Measurements from ENCODE around the gene MPLKIP. TPM values are rescaled to one million over a fixed set of nuclear protein-coding genes. Genes with fewer than 3 reads are reported as not detected.
A peak's percentile ranks its signal among the peaks of the same experiment; 100 is the strongest.
"Not testable (repeated sequence)": the region's sequence is repeated elsewhere in the genome, so short reads cannot be mapped to it uniquely, and the experiment has no call there.

Gene MPLKIP
- polyA plus RNA-seq, 3 donors: 21.6 to 37.8 (median 34.7) TPM

- 93 to 97% (median 95%) methylated on average over 5 of the region's 5 CpGs for WGBS, 3 donors
- no peak overlapping the region for H3K27ac ChIP-seq (ENCODE audit: low read depth, low read length)
Measured at GRCh38 chr7:40138973-40139372, 4.6 kb upstream of the MPLKIP start.

DNA sequence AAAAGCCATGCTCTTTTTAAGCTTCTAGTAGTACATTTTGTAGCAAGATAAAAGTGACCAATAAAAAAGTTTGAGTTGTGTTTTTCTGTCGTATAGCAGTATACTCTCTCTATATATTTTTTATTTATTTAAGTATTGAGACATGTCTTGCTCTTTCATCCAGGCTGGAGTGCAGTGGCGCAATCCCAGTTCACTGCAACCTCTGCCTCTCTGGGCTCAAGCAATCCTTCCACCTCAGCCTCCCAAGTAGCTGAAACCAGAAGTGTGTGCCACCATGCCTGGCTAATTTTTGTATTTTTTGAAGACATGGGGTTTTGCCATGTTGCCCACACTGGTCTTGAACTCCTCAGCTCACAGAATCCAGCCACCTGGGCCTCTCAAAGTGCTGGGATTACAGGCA, 3.1 kb upstream of the MPLKIP start:
- WGBS, 3 donors: 88 to 98% (median 96%) methylated on average over 2 of the region's 2 CpGs
- no peak overlapping the region for H3K27ac ChIP-seq (ENCODE audit: low read depth, low read length)

GRCh38 chr7:40135317-40135610, 842 bp upstream of the MPLKIP start:
- 1 to 8% (median 7%) methylated on average over 17 of the region's 17 CpGs for WGBS, 3 donors

DNA sequence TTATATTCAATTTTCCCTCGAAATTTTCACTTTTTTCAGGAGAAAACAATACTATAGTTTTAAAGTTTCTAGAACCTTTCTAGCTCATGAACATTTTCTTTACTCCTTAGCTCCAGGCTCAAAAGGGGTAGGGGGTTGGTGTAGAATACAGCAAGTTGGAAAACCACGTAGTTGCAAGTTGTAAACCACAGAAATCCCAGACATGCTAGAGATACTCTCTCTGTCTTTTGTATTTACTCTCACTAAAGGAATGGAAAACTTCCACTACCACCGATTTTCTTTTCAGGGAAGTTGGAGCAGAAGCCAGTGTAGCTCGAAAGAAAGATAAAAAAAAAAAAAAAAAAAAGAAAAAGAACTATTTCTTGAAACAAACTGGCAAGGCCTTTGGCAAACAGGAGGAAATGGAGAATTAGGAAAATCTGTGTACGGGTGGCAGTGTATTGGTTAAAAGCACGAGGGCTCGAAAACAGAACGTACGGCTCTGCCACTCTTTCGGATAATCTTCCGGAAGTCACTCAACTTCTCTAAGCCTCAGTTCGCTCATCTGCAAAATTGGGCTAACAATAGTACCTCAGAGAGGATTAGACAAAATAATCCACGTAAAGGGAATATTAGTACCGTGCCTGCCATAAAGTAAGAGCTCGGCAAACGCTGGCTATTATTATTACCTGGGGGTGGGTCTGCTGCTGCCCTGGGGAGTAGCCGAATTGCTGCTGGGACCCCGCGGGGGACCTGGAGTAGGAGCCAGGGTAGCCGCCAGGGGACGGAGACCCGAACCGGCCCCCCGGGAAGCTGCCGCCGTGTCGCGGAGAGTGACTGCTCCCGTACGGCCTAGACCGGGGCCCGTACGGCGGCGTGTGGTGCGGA, 628 bp downstream of the MPLKIP start:
- 0 to 2% (median 1%) methylated on average over 36 of the region's 36 CpGs for WGBS, 3 donors

More at GRCh38 chr7:40135317-40135610, 842 bp upstream of the MPLKIP start:
- H3K27ac ChIP-seq (ENCODE audit: low read depth, low read length): no peak overlapping the region

DNA sequence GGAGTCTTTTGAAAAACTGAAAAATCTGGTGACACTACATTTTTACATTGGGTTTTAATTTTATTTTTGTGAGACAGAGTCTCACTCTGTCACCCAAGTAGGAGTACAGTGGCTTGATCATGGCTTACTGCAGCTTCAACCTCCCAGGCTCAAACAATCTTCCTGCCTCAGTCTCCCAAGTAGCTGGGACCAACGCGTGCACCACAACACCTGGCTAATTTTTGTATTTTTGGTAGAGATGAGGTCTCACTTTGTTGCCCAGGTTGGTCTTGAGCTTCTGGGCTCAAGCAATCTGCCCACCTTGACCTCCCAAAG, 11.5 kb downstream of the MPLKIP start:
- 95 to 96% (median 96%) methylated on average over 2 of the region's 2 CpGs for WGBS, 3 donors
- H3K27ac ChIP-seq (ENCODE audit: low read depth, low read length): no peak overlapping the region

More for the DNA sequence above, 628 bp downstream of the MPLKIP start:
- peak overlapping the region; percentile 7 for H3K27ac ChIP-seq (ENCODE audit: low read depth, low read length)

DNA sequence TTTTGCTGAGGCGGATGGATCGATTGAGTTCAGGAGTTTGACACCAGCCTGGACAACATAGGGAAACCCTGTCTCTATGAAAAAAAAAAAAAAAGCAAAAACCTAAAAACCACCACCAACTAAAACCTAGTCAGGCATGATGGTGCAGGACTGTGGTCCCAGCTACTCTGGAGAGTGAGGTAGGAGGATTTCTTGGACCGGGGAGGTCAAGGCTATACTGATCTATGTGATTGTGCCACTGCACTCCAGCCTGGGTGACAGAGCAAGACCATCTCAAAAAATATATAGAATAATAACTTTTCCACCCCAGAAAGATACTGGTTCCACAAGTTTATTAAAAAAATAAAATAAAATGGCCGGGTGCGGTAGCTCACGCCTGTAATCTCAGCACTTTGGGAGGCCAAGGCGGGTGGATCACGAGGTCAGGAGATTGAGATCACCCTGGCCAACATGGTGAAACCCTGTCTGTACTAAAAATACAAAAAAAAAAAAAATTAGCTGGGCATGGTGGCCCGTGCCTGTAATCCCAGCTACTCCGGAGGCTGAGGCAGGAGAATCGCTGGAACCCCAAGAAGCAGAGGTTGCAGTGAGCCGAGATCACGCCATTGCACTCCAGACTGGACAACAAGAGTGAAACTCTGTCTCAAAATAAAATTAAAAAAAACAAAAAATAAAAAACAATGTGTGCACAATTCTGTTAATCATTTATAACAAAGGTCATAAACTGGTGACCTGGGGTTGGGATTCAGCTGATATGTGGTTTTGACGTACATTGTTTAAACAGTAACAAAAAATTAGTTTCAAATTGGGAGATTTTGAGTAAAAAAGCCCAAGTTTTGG, 12.1 kb downstream of the MPLKIP start:
- not testable (repeated sequence) for H3K27ac ChIP-seq (ENCODE audit: low read depth, low read length)
- 89 to 97% (median 96%) methylated on average over 14 of the region's 14 CpGs for WGBS, 3 donors

GRCh38 chr7:40120020-40120419, 14.4 kb downstream of the MPLKIP start:
- 86 to 91% (median 91%) methylated on average over 5 of the region's 5 CpGs for WGBS, 3 donors
- H3K27ac ChIP-seq (ENCODE audit: low read depth, low read length): no peak overlapping the region

GRCh38 chr7:40118201-40118600, 16.2 kb downstream of the MPLKIP start:
- WGBS, 3 donors: 70 to 90% (median 86%) methylated on average over 7 of the region's 7 CpGs
- H3K27ac ChIP-seq (ENCODE audit: low read depth, low read length): not testable (repeated sequence)

- H3K27ac ChIP-seq (ENCODE audit: low read depth, low read length): not testable (repeated sequence)
- WGBS, 3 donors: 89 to 96% (median 96%) methylated on average over 9 of the region's 9 CpGs
Measured at GRCh38 chr7:40117199-40117598, 17.2 kb downstream of the MPLKIP start.

DNA sequence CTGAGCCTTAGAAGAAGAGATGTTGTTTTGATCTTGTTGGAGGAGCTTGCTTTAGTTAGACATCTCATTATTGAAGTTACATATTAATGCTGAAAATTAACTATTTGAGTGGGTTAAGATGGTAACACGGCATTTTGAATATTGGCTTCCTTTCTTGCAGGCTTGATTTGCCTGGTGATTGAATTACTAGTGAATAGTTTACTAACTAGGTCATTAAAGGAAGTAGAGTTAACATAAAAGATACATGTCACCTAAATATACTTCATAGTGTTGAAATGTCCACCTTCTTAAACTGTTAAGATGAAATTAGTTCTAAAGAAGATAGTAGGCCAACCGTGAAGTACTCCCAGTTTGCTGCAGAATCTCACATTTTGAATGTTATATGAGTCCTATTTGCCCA, 18.5 kb downstream of the MPLKIP start:
- no peak overlapping the region for H3K27ac ChIP-seq (ENCODE audit: low read depth, low read length)
- 87 to 99% (median 96%) methylated on average over 2 of the region's 2 CpGs for WGBS, 3 donors

DNA sequence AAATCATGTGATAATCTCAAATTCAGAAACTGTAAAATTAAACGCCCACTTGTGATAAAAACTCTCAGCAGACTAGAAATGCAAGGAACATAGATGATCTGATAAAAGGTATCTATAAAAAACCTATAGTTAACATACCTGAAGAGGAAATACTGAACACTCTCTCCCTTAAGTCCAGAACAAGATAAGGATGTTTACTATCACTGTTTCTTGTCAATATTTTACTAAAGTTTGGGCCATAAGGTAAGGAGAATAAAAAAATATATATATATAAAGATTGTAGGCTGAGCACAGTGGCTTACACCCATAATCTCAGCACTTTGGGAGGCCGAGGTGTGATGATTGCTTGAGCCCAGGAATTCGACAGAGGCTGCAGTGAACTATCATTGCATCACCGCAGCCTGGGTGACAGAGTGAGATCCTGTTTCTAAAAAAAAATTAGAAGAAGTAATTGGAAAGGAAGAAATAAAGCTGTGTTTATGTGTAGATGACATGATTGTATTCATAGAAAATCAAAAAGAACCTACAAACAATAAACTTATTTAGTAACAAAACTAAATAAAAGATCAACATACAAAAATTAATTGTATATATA, 28.4 kb downstream of the MPLKIP start:
- 42 to 77% (median 63%) methylated on average over 4 of the region's 4 CpGs for WGBS, 3 donors

GRCh38 chr7:40102897-40103296, 31.5 kb downstream of the MPLKIP start:
- WGBS, 3 donors: 32 to 95% (median 94%) methylated on average over 2 of the region's 2 CpGs
- no peak overlapping the region for H3K27ac ChIP-seq (ENCODE audit: low read depth, low read length)

More for the DNA sequence above, 28.4 kb downstream of the MPLKIP start:
- H3K27ac ChIP-seq (ENCODE audit: low read depth, low read length): no peak overlapping the region

DNA sequence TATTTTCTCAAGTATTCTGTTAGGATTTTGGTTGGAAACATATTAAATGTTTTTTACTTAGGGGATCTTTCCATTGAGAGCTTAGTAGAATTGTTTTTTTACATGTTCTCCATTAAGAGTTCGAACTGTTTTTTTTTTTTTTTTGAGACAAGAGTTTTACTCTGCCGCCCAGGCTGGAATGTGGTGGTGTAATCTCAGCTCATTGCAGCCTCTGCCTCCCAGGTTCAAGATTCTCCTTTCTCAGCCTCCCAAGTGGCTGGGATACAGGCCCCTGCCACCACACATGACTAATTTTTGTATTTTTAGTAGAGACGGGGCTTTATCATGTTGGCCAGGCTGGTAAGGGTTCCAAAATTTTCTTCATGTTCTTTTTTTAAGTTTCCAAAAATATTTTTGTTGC, 33.2 kb downstream of the MPLKIP start:
- WGBS, 3 donors: 69 to 93% (median 87%) methylated on average over 3 of the region's 3 CpGs
- H3K27ac ChIP-seq (ENCODE audit: low read depth, low read length): no peak overlapping the region

GRCh38 chr7:40099837-40100236, 34.6 kb downstream of the MPLKIP start:
- WGBS, 3 donors: 78 to 94% (median 90%) methylated on average over 4 of the region's 4 CpGs

GRCh38 chr7:40098810-40099209, 35.6 kb downstream of the MPLKIP start:
- H3K27ac ChIP-seq (ENCODE audit: low read depth, low read length): no peak overlapping the region

More at GRCh38 chr7:40099837-40100236, 34.6 kb downstream of the MPLKIP start:
- no peak overlapping the region for H3K27ac ChIP-seq (ENCODE audit: low read depth, low read length)

DNA sequence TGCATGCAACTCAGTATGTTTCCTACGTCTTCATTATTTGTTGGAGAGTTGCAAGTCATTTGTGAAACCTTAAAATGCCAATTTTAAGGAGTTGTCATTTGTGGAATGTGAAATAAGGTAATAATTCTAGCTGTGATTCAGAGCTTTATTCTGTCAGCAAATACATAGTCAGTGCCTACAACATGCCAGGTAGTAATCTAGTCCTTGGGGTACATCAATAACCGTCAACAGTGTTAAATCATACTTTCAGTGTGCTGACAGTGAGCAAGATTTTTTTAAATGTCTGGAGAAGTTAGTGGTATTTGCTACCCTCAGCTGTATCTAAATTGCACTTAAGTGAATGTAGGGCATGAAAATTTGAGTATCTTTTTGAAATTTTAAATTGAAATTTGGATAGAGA, 36.7 kb downstream of the MPLKIP start:
- no peak overlapping the region for H3K27ac ChIP-seq (ENCODE audit: low read depth, low read length)
- 34 to 81% (median 75%) methylated on average over 2 of the region's 2 CpGs for WGBS, 3 donors

GRCh38 chr7:40095695-40096327, 38.6 kb downstream of the MPLKIP start:
- 18 to 29% (median 21%) methylated on average over 1 of the region's 1 CpG for WGBS, 3 donors

DNA sequence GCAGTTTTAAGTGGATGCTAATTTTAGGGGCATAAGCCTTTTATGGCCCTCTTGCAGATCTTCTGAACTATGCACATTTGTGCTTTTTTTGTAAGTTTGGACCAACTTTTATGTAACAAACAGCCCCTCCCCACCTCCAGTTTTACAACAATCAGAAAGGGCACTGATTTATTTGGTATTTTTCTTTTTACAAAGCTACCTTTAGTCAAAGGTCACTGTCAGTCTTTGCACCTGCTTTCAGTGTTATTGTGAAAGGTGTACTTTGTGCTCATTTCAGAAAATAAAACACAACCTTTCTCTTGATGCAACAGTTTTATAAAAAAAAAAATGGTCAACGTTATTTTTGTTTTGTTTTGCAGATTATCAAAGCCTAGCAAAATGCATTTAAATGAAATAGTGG, 39.2 kb downstream of the MPLKIP start:
- WGBS, 3 donors: 0 to 81% (median 56%) methylated on average over 1 of the region's 1 CpG
- H3K27ac ChIP-seq (ENCODE audit: low read depth, low read length): no peak overlapping the region

More at GRCh38 chr7:40095695-40096327, 38.6 kb downstream of the MPLKIP start:
- H3K27ac ChIP-seq (ENCODE audit: low read depth, low read length): no peak overlapping the region
